K562 (cell line): Measurements from ENCODE around the gene LMAN1. TPM values are rescaled to one million over a fixed set of nuclear protein-coding genes. Genes with fewer than 3 reads are reported as not detected.

Experiments used
- ATAC-seq: fragments of 200-7000 bp; cut with Tn5 transposase; 3 replicates; pipeline ENCODE4 v1.9.1; 2020; ENCODE audit warnings: moderate library complexity
- BruUV-seq: library from RNA; stranded (reverse); fragments of 400-500 nt; replicated peaks from 2 replicates; lab custom pipeline; 2021; lab: Mats Ljungman, UMichigan
- CTCF ChIA-PET: fragments of 300-600 bp; formaldehyde crosslinking; extraction: SDS; loops from one replicate; lab custom pipeline; 2021; ENCODE audit warnings: low intra/inter-chr PET ratio; lab: Yijun Ruan, JAX
- POLR2A ChIA-PET: fragments of 300-600, 350-650 bp; sonication (Branson Sonifier 250); formaldehyde crosslinking; extraction: SDS; loops from one replicate; lab custom pipeline; 2021; ENCODE audit warnings: antibody characterized with exemption, inconsistent platforms; lab: Yijun Ruan, JAX
- DNase-seq, 4 experiments: peaks; one replicate each; pipeline versions ENCODE4 v3.0.0 to v3.0.0-alpha.2; 2011 to 2018; ENCODE audit warnings: low spot score in 3 of 4, mixed read lengths in 3 of 4; ENCODE audit errors: extremely low read depth in 1 of 4
- FAIRE-seq: peaks from 2 replicates; lab custom pipeline; 2011; peaks lifted over from hg19 to GRCh38; lab: Jason Lieb, UNC
- H2AFZ ChIP-seq: 2 replicates; pipeline ENCODE4 v1.6.0; 2011; ENCODE audit warnings: low read depth, low read length, control low read depth, inconsistent platforms
- H3K27ac ChIP-seq: fragments of 200-600 bp; 3 replicates; pipeline ENCODE4 v1.8.0; 2011; ENCODE audit warnings: low read depth, mild to moderate bottlenecking, control low read depth, inconsistent platforms, low read length, moderate library complexity, mixed read lengths; ENCODE audit errors: extremely low read depth
- H3K27me3 ChIP-seq, 2 experiments: fragments of 300-600 bp in 1 of 2; 2 replicates in 1 of 2; 3 replicates in 1 of 2; pipeline versions ENCODE4 v1.6.0 to v1.8.0; 2011; ENCODE audit warnings: inconsistent platforms in 2 of 2, low read length in 2 of 2, mild to moderate bottlenecking in 1 of 2, mixed read lengths in 1 of 2, moderate library complexity in 1 of 2; ENCODE audit not compliant: control insufficient read depth in 2 of 2, insufficient read depth in 2 of 2
- H3K36me3 ChIP-seq: fragments of 300-600 bp; 3 replicates; pipeline ENCODE4 v1.8.0; 2011; ENCODE audit warnings: mild to moderate bottlenecking, low read length, inconsistent platforms; ENCODE audit not compliant: control insufficient read depth, insufficient read depth
- H3K4me1 ChIP-seq, 2 experiments: fragments of 200-600 bp in 1 of 2; replicated peaks in 1 of 2; 2 replicates in 1 of 2; 3 replicates in 1 of 2; pipeline versions ENCODE4 v1.5.1 to v1.8.0; 2011; ENCODE audit warnings: inconsistent platforms in 2 of 2, low read length in 2 of 2, mild to moderate bottlenecking in 1 of 2, mixed read lengths in 1 of 2, moderate library complexity in 1 of 2; ENCODE audit not compliant: control insufficient read depth in 2 of 2, insufficient read depth in 2 of 2
- H3K4me2 ChIP-seq: 2 replicates; pipeline ENCODE4 v1.6.1; 2011; ENCODE audit warnings: low read length, control low read depth, inconsistent platforms, mixed read lengths; ENCODE audit not compliant: insufficient read depth
- H3K4me3 ChIP-seq: fragments of 200-600 bp; sonication (generic), shearing (Covaris generic); 2 replicates; pipeline ENCODE4 v1.5.1; 2016; ENCODE audit warnings: control low read depth, inconsistent platforms
- H3K79me2 ChIP-seq: fragments of 200-600 bp; 3 replicates; pipeline ENCODE4 v1.8.0; 2011; ENCODE audit warnings: low read length, inconsistent platforms; ENCODE audit not compliant: control insufficient read depth, insufficient read depth
- H3K9ac ChIP-seq, 2 experiments: 2 replicates each; pipeline versions ENCODE4 v1.6.0 to v1.6.1; 2011; ENCODE audit warnings: low read depth in 2 of 2, low read length in 2 of 2, control low read depth in 1 of 2, inconsistent platforms in 1 of 2, mild to moderate bottlenecking in 1 of 2, mixed read lengths in 1 of 2; ENCODE audit not compliant: insufficient read depth in 1 of 2
- H3K9me1 ChIP-seq: one replicate; pipeline ENCODE4 v1.6.0; 2011; ENCODE audit warnings: inconsistent platforms, mild to moderate bottlenecking, low read length, moderate library complexity; ENCODE audit not compliant: control insufficient read depth, insufficient read depth
- H3K9me3 ChIP-seq: replicated peaks from 2 replicates; pipeline ENCODE4 v1.5.1; 2011; ENCODE audit warnings: low read depth, low read length, inconsistent platforms; ENCODE audit not compliant: control insufficient read depth, insufficient read depth
- H4K20me1 ChIP-seq: replicated peaks from 2 replicates; pipeline ENCODE4 v1.6.1; 2011; ENCODE audit warnings: low read length, inconsistent platforms, mixed read lengths; ENCODE audit not compliant: control insufficient read depth, insufficient read depth
- ARID2 ChIP-seq: fragments of 450-650 bp; IDR thresholded peaks from 2 replicates; pipeline ENCODE4 v1.6.1; 2017; ENCODE audit warnings: antibody characterized with exemption, mild to moderate bottlenecking
- ARNT ChIP-seq, 2 experiments: fragments of 450-650 bp; IDR thresholded peaks; 2 replicates each; pipeline ENCODE4 v1.6.1; 2016; ENCODE audit warnings: mild to moderate bottlenecking in 1 of 2
- E2F4 ChIP-seq: sonication (generic); formaldehyde crosslinking; IDR thresholded peaks from 2 replicates; pipeline ENCODE4 v1.8.0; 2022; ENCODE audit warnings: mild to moderate bottlenecking, low read depth, missing genetic modification reagents
- ETV1 ChIP-seq: fragments of 450-650 bp; conservative IDR thresholded peaks from 2 replicates; pipeline ENCODE4 v1.6.1; 2016; ENCODE audit warnings: missing genetic modification characterization, control low read depth, low read depth, missing compliant biosample characterization
- HDAC6 ChIP-seq: IDR thresholded peaks from 2 replicates; pipeline ENCODE4 v1.6.1; 2012; ENCODE audit warnings: low read depth, mild to moderate bottlenecking, control low read depth, inconsistent platforms, low read length, moderate library complexity
- HIVEP1 ChIP-seq: fragments of 250-450 bp; sonication (Bioruptor Pico); IDR thresholded peaks from 2 replicates; pipeline ENCODE4 v1.4.0; 2020; ENCODE audit warnings: mild to moderate bottlenecking
- IRF2 ChIP-seq: sonication (generic); formaldehyde crosslinking; IDR thresholded peaks from 2 replicates; pipeline ENCODE4 v1.8.1; 2022; ENCODE audit warnings: mild to moderate bottlenecking, missing genetic modification reagents
- KDM2B ChIP-seq: fragments of 250-450 bp; sonication (Bioruptor Pico); IDR thresholded peaks from 2 replicates; pipeline ENCODE4 v1.8.0; 2021; ENCODE audit warnings: mild to moderate bottlenecking, moderate library complexity
- NFATC3 ChIP-seq: fragments of 450-650 bp; IDR thresholded peaks from 2 replicates; pipeline ENCODE4 v1.6.1; 2017; ENCODE audit warnings: mild to moderate bottlenecking
- PRPF4 ChIP-seq: fragments of 200-400 bp; formaldehyde crosslinking; IDR thresholded peaks from one replicate; pipeline ENCODE4 v1.6.1; 2017; ENCODE audit warnings: low read length, low read depth, mild to moderate bottlenecking; ENCODE audit not compliant: insufficient read depth, poor library complexity, severe bottlenecking
- RNF219 ChIP-seq: fragments of 250-450 bp; sonication (Bioruptor Pico); IDR thresholded peaks from 2 replicates; pipeline ENCODE4 v1.5.0; 2022; ENCODE audit warnings: mild to moderate bottlenecking
- ZBTB49 ChIP-seq: sonication (generic); formaldehyde crosslinking; IDR thresholded peaks from 2 replicates; pipeline ENCODE4 v1.8.0; 2022; ENCODE audit warnings: missing genetic modification reagents, mild to moderate bottlenecking, borderline replicate concordance
- ZNF274 ChIP-seq: IDR thresholded peaks from 2 replicates; pipeline ENCODE4 v1.6.1; 2011; ENCODE audit warnings: low read depth, mild to moderate bottlenecking, low read length, moderate library complexity, borderline replicate concordance
- ZZZ3 ChIP-seq: fragments of 450-650 bp; IDR thresholded peaks from 2 replicates; pipeline ENCODE4 v1.6.1; 2016; ENCODE audit warnings: antibody characterized with exemption, mild to moderate bottlenecking, moderate library complexity
- WGBS: fragments of 100-300 bp; shearing (Covaris generic); methylation state at CpG from one replicate; pipeline ENCODE4 v1.1.6; 2016; ENCODE audit warnings: low coverage, mixed read lengths; ENCODE audit not compliant: insufficient coverage; ENCODE audit errors: missing lambda C conversion rate; 5-methylcytosine and 5-hydroxymethylcytosine counted together
- in situ Hi-C: fragments of 300-500 bp; cut with MboI; formaldehyde crosslinking; loops from 4 replicates; pipeline ENCODE4 v1.15.0; 2018; ENCODE audit warnings: inconsistent platforms, mixed read lengths
- intact Hi-C: fragments of 100-400 bp; cut with micrococcal nuclease; formaldehyde crosslinking; loops from 2 replicates; pipeline ENCODE4 v1.14.2; 2022
- polyA plus RNA-seq, 8 experiments: library from polyadenylated mRNA; depleted of rRNA in 4 of 8; stranded (reverse) in 5 of 8; unstranded in 3 of 8; fragments of >200 nt; fragmentation: Nextera tagmentation in 2 of 8; fragmentation: Illumina TruSeq in 1 of 8; extraction: Ambion mirVana in 2 of 8; extraction: Trizol in 1 of 8; gene quantifications; 2 replicates each; pipeline versions ENCODE4 v1.2.1 to v1.2.3, GENCODE V29; 2011 to 2014; ENCODE audit warnings: inconsistent platforms in 1 of 8, missing spikeins in 1 of 8
- total RNA-seq, 7 experiments: library from RNA; depleted of rRNA in 6 of 7; stranded (reverse); fragments of >200 nt in 6 of 7; fragmentation: Illumina TruSeq in 2 of 7; extraction: Trizol in 2 of 7; gene quantifications; 2 replicates each; pipeline versions ENCODE4 v1.2.1 to v1.2.3, GENCODE V29; 2011 to 2021; ENCODE audit warnings: low replicate concordance in 1 of 7

The LMAN1 gene
- total and polyA plus RNA-seq, 9 of the 15 experiments (the other 6 are each of a cell fraction or from before 2014, with no cell fraction given), result 18.8 to 108 (median 71.2) TPM

- H3K27ac ChIP-seq, result no peak overlapping the region
- H3K36me3 ChIP-seq, result no peaks in the 10 kb centered on the region
- in situ Hi-C loops (no loop called here), intact Hi-C loops (no loop called here)
- whole genome bisulfite sequencing, result 0% methylated on average over 7 of the region's 9 CpGs
- no peak overlapping the region for H3K4me3 ChIP-seq
- H3K4me2 ChIP-seq, result no peak overlapping the region
- H3K9ac ChIP-seq, result no peak overlapping the region
- POLR2A ChIA-PET, result interaction anchor here (0.6 to 1.4 kb wide), 2 partner anchors 9 to 681 kb away, joined by 3 to 4 read pairs; no protein-coding TSS in a partner anchor
- no peak for DNase-seq
- no peak for FAIRE-seq
- TF ChIP-seq HDAC6 (no peak), ZBTB49 (CRISPR knock-in tag) (no peak), IRF2 (CRISPR knock-in tag) (no peak), NFATC3 (no peak), KDM2B (CRISPR knock-in tag) (no peak), ZZZ3 (no peak), ARID2 (no peak), RNF219 (CRISPR knock-in tag) (no peak), PRPF4 (no peak), ETV1 (tag) (no peak), E2F4 (CRISPR knock-in tag) (no peak), ZNF274 (no peak), ARNT (IDR thresholded peaks at IDR 0.05) (no peak), HIVEP1 (CRISPR knock-in tag) (no peak)
- peaks cover 3 to 37% of the 10 kb centered on the region in 2 experiments; a peak in 4 of 5 replicates for H3K27me3 ChIP-seq
- H2AFZ ChIP-seq, result no peak overlapping the region
- H3K4me1 ChIP-seq, result peaks cover 0 to 4% of the 10 kb centered on the region in 2 experiments; a peak in 2 of 5 replicates
- ATAC-seq, result no peak
- CTCF ChIA-PET, result no interaction called here
- no TSS peak for BruUV-seq
- no peaks in the 10 kb centered on the region for H3K9me1 ChIP-seq
- no peaks in the 10 kb centered on the region for H3K9me3 ChIP-seq
- no peaks in the 10 kb centered on the region for H3K79me2 ChIP-seq
- no peaks in the 10 kb centered on the region for H4K20me1 ChIP-seq
These were observed 55.3 kb downstream of the LMAN1 start for GRCh38 chr18:59303656-59304195.
